ENCODE measurements around the gene TIFAB. TPM values are rescaled to one million over a fixed set of nuclear protein-coding genes. Genes with fewer than 3 reads are reported as not detected.

Gene TIFAB
- total RNA-seq, 1 experiment from 2014 or later: not detected

- 0 out of 2 replicates have a peak, but pooled peaks cover 4% of the 10 kb centered on the region for H3K4me1 ChIP-seq (ENCODE audit: control insufficient read depth, insufficient read depth, low read length)
- peaks cover 8% of the 10 kb centered on the region for H3K27me3 ChIP-seq (ENCODE audit: control insufficient read depth, insufficient read depth, low read length)
- intact Hi-C loops (cut with micrococcal nuclease; ENCODE audit: unreplicated experiment) (no loop called here), in situ Hi-C loops (cut with HindIII; ENCODE audit: low pct_unique_long_range_greater_than_20kb, low sequenced_read_pairs) (loop anchor here (25.0 kb wide), 1 partner anchor 378 kb away; the partner anchor contains the start of gene SLC25A48)
- no peak overlapping the region for H3K4me3 ChIP-seq (ENCODE audit: low read depth in 2 of 2, low read length in 2 of 2)
- TF ChIP-seq SIN3A (IDR thresholded peaks at IDR 0.05; ENCODE audit: borderline replicate concordance, insufficient read depth, low read depth, low read length): no peak
- TF ChIP-seq, protein P1, sequence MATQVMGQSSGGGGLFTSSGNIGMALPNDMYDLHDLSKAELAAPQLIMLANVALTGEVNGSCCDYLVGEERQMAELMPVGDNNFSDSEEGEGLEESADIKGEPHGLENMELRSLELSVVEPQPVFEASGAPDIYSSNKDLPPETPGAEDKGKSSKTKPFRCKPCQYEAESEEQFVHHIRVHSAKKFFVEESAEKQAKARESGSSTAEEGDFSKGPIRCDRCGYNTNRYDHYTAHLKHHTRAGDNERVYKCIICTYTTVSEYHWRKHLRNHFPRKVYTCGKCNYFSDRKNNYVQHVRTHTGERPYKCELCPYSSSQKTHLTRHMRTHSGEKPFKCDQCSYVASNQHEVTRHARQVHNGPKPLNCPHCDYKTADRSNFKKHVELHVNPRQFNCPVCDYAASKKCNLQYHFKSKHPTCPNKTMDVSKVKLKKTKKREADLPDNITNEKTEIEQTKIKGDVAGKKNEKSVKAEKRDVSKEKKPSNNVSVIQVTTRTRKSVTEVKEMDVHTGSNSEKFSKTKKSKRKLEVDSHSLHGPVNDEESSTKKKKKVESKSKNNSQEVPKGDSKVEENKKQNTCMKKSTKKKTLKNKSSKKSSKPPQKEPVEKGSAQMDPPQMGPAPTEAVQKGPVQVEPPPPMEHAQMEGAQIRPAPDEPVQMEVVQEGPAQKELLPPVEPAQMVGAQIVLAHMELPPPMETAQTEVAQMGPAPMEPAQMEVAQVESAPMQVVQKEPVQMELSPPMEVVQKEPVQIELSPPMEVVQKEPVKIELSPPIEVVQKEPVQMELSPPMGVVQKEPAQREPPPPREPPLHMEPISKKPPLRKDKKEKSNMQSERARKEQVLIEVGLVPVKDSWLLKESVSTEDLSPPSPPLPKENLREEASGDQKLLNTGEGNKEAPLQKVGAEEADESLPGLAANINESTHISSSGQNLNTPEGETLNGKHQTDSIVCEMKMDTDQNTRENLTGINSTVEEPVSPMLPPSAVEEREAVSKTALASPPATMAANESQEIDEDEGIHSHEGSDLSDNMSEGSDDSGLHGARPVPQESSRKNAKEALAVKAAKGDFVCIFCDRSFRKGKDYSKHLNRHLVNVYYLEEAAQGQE (IDR thresholded peaks at IDR 0.05; ENCODE audit: insufficient read depth in 1 of 2, low read depth in 2 of 2, low read length in 1 of 2): no peak
- no peak for TF ChIP-seq POLR2AphosphoS5 (IDR thresholded peaks at IDR 0.05; ENCODE audit: low read depth, low read length)
- no peak for TF ChIP-seq TCF7L2 (IDR thresholded peaks at IDR 0.05; ENCODE audit: low read depth, low read length)
- no peak for TF ChIP-seq CTCF (IDR thresholded peaks at IDR 0.05)
- H3K27ac ChIP-seq (ENCODE audit: low read length): no peak overlapping the region
- no peaks in the 10 kb centered on the region for H3K36me3 ChIP-seq (ENCODE audit: control insufficient read depth, insufficient read depth, low read length)
- DNase-seq (ENCODE audit: low read depth, low spot score) (no peak), ATAC-seq (no peak)
- ChIA-PET POLR2A (no interaction called here), CTCF (interaction anchor here (0.5 to 2.9 kb wide), 3 partner anchors 47 to 107 kb away, joined by 3 to 12 read pairs (median 5); no protein-coding TSS in a partner anchor)
- BruUV-seq (replicated peaks): no TSS peak
- H3K9me3 ChIP-seq (ENCODE audit: control insufficient read depth, insufficient read depth, low read depth, low read length): no peaks in the 10 kb centered on the region
Observed at GRCh38 chr5:135458921-135459331, 6.8 kb upstream of the TIFAB start.

DNA sequence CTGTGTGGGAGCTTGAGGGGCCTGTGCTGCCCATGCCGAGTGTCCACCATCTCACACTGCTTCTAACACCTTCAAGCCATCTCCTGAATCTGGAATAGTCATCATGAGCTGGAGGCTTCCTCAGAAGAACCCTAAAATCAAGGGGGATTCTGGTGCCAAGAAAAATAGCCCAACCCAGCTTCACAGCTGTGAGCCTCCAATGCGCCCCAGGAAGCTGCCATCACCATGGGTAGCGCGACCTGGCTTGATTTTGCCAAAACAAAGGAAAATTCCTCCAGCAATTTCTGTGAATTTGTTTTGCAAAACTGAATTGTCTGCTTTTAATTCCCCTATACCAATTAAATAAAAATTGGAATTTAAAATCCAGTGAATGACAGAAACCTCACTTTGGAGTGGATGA, 6.2 kb upstream of the TIFAB start:
- no peak for ATAC-seq
- no peak for DNase-seq (ENCODE audit: low read depth, low spot score)
- peaks cover 14% of the 10 kb centered on the region for H3K27me3 ChIP-seq (ENCODE audit: control insufficient read depth, insufficient read depth, low read length)
- TF ChIP-seq TCF7L2 (IDR thresholded peaks at IDR 0.05; ENCODE audit: low read depth, low read length) (no peak), POLR2AphosphoS5 (IDR thresholded peaks at IDR 0.05; ENCODE audit: low read depth, low read length) (no peak), SIN3A (IDR thresholded peaks at IDR 0.05; ENCODE audit: borderline replicate concordance, insufficient read depth, low read depth, low read length) (no peak), CTCF (IDR thresholded peaks at IDR 0.05) (no peak)
- TF ChIP-seq, protein P1 (IDR thresholded peaks at IDR 0.05; ENCODE audit: insufficient read depth in 1 of 2, low read depth in 2 of 2, low read length in 1 of 2): no peak
- no peak overlapping the region for H3K4me3 ChIP-seq (ENCODE audit: low read depth in 2 of 2, low read length in 2 of 2)
- no peak overlapping the region for H3K27ac ChIP-seq (ENCODE audit: low read length)
- CTCF ChIA-PET: interaction anchor here (0.6 to 2.9 kb wide), 5 partner anchors 12 to 108 kb away, joined by 3 to 12 read pairs (median 7); no protein-coding TSS in a partner anchor
- in situ Hi-C loops (cut with HindIII; ENCODE audit: low pct_unique_long_range_greater_than_20kb, low sequenced_read_pairs): loop anchor here (25.0 kb wide), 1 partner anchor 379 kb away; the partner anchor contains the start of gene SLC25A48
- H3K36me3 ChIP-seq (ENCODE audit: control insufficient read depth, insufficient read depth, low read length): no peaks in the 10 kb centered on the region
- no peaks in the 10 kb centered on the region for H3K9me3 ChIP-seq (ENCODE audit: control insufficient read depth, insufficient read depth, low read depth, low read length)
- BruUV-seq (replicated peaks): no TSS peak
- intact Hi-C loops (cut with micrococcal nuclease; ENCODE audit: unreplicated experiment): no loop called here
- POLR2A ChIA-PET: no interaction called here
- 0 out of 2 replicates have a peak, but pooled peaks cover 4% of the 10 kb centered on the region for H3K4me1 ChIP-seq (ENCODE audit: control insufficient read depth, insufficient read depth, low read length)
